Hepatocyte (in vitro differentiated cells): Measurements from ENCODE around the gene DOCK3.

Source experiments
- CTCF ChIP-seq: fragments of 200-600 bp; sonication (generic); IDR thresholded peaks from 2 replicates; pipeline ENCODE4 v1.5.1; 2016; ENCODE audit warnings: antibody characterized with exemption, mild to moderate bottlenecking; ENCODE audit not compliant: poor library complexity
- EZH2 ChIP-seq: fragments of 200-600 bp; sonication (generic); IDR thresholded peaks from 2 replicates; pipeline ENCODE4 v1.6.1; 2016; ENCODE audit warnings: antibody characterized with exemption, mild to moderate bottlenecking, borderline replicate concordance
- EZH2phosphoT487 ChIP-seq: fragments of 200-600 bp; sonication (generic); IDR thresholded peaks from one replicate; pipeline ENCODE4 v1.6.1; 2018; ENCODE audit warnings: antibody characterized with exemption, mild to moderate bottlenecking, low read depth, moderate library complexity; ENCODE audit not compliant: unreplicated experiment, severe bottlenecking

DNA sequence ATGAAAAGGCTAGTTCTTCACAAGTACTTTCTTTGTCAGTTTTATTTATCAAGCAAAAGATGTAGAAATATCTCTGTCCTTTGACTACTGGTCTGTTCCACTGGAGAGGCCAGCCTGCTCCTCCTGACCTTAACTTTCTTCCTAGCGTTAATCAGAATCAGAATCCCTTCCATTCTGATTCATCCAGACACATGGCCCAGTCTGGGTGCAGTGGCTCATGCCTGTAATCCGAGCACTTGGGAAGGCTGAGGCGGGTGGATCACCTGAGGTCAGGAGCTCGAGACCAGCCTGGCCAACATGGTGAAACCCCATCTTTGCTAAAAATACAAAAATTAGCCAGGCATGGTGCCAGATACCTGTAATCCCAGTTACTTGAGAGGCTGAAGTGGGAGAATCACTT, 678.4 kb downstream of the DOCK3 start:
- TF ChIP-seq CTCF (no peak), EZH2 (no peak), EZH2phosphoT487 (no peak)
